Measurements from ENCODE around the gene GPC1.

- TF ChIP-seq POLR2A (IDR thresholded peaks at IDR 0.05) (no peak), CTCF (IDR thresholded peaks at IDR 0.05) (no peak)
Observed at GRCh38 chr2:240401308-240401707, 34.2 kb upstream of the GPC1 start.

Data from right lobe of liver (tissue), 4 donors.